ENCODE data around the gene GALM. TPM values are rescaled to one million over a fixed set of nuclear protein-coding genes. Genes with fewer than 3 reads are reported as not detected.

Gene GALM
- total and polyA plus RNA-seq, 2 experiments from 2014 or later = 46.0 to 47.4 TPM

- no peaks in the 10 kb centered on the region for H3K27me3 ChIP-seq
- TF ChIP-seq CTCF (IDR thresholded peaks at IDR 0.05; ENCODE audit: low read depth, low read length) = no peak
- peak overlapping the region; percentile 85 for H3K27ac ChIP-seq
- no peak for DNase-seq (ENCODE audit: low read depth in 1 of 2, low spot score in 1 of 2)
- H3K36me3 ChIP-seq = no peaks in the 10 kb centered on the region
- no peaks in the 10 kb centered on the region for H3K9me3 ChIP-seq (ENCODE audit: low read depth)
- peaks cover 24% of the 10 kb centered on the region for H3K4me1 ChIP-seq (ENCODE audit: low read depth)
- no peak overlapping the region for H3K4me3 ChIP-seq
Measured at GRCh38 chr2:38723173-38723572, 57.3 kb downstream of the GALM start.

- no peaks in the 10 kb centered on the region for H3K27me3 ChIP-seq
- TF ChIP-seq CTCF (IDR thresholded peaks at IDR 0.05; ENCODE audit: low read depth, low read length) = no peak
- H3K36me3 ChIP-seq = peaks cover 11% of the 10 kb centered on the region
- no peak overlapping the region for H3K4me3 ChIP-seq
- H3K4me1 ChIP-seq (ENCODE audit: low read depth) = peaks cover 9% of the 10 kb centered on the region
- no peaks in the 10 kb centered on the region for H3K9me3 ChIP-seq (ENCODE audit: low read depth)
- H3K27ac ChIP-seq = no peak overlapping the region
- no peak for DNase-seq (ENCODE audit: low read depth in 1 of 2, low spot score in 1 of 2)
Measured at GRCh38 chr2:38727661-38728060, 61.7 kb downstream of the GALM start.

GRCh38 chr2:38728694-38729093 lies 62.8 kb downstream of the GALM start:
- H3K4me3 ChIP-seq = no peak overlapping the region

GRCh38 chr2:38731090-38731489 lies 65.2 kb downstream of the GALM start:
- Histone ChIP-seq H3K36me3 (peaks cover 11% of the 10 kb centered on the region), H3K27me3 (no peaks in the 10 kb centered on the region), H3K4me3 (no peak overlapping the region), H3K27ac (no peak overlapping the region), H3K9me3 (ENCODE audit: low read depth) (no peaks in the 10 kb centered on the region), H3K4me1 (ENCODE audit: low read depth) (no peaks in the 10 kb centered on the region)
- DNase-seq (ENCODE audit: low read depth in 1 of 2, low spot score in 1 of 2) = no peak
- TF ChIP-seq CTCF (IDR thresholded peaks at IDR 0.05; ENCODE audit: low read depth, low read length) = no peak

More at GRCh38 chr2:38728694-38729093, 62.8 kb downstream of the GALM start:
- H3K27ac ChIP-seq = no peak overlapping the region
- no peaks in the 10 kb centered on the region for H3K4me1 ChIP-seq (ENCODE audit: low read depth)
- H3K36me3 ChIP-seq = peaks cover 11% of the 10 kb centered on the region
- no peaks in the 10 kb centered on the region for H3K27me3 ChIP-seq
- TF ChIP-seq CTCF (IDR thresholded peaks at IDR 0.05; ENCODE audit: low read depth, low read length) = no peak
- H3K9me3 ChIP-seq (ENCODE audit: low read depth) = no peaks in the 10 kb centered on the region
- no peak for DNase-seq (ENCODE audit: low read depth in 1 of 2, low spot score in 1 of 2)

GRCh38 chr2:38731684-38732221 lies 65.8 kb downstream of the GALM start:
- Histone ChIP-seq H3K9me3 (ENCODE audit: low read depth) (no peaks in the 10 kb centered on the region), H3K4me3 (no peak overlapping the region), H3K4me1 (ENCODE audit: low read depth) (no peaks in the 10 kb centered on the region), H3K27ac (no peak overlapping the region), H3K27me3 (no peaks in the 10 kb centered on the region), H3K36me3 (peaks cover 11% of the 10 kb centered on the region)
- TF ChIP-seq CTCF (IDR thresholded peaks at IDR 0.05; ENCODE audit: low read depth, low read length) = no peak
- DNase-seq (ENCODE audit: low read depth in 1 of 2, low spot score in 1 of 2) = no peak
